Measurements from ENCODE around the gene EFS. TPM values are rescaled to one million over a fixed set of nuclear protein-coding genes. Genes with fewer than 3 reads are reported as not detected.

The EFS gene
- total and polyA plus RNA-seq, 2 of the 8 experiments (the other 6 are each of a cell fraction or from before 2014, with no cell fraction given): 27.8 to 28.6 TPM

MicroRNA genes within 50 kb of the gene (microRNA counts, 767-probe panel; counts per million panel counts)
- 879 counts per million, percentile 95 among the panel's probes with 10 or more counts for microRNA hsa-miR-208a

Small RNA genes lying within 50 kb of the gene (microRNA-seq; reads per million reads assigned to microRNA genes)
- gene MIR208A (ENCODE audit: borderline microRNAs expressed in 2 of 2, borderline number of aligned reads in 2 of 2, borderline replicate concordance in 1 of 2): 0 to 0.23 reads per million in 2 experiments

Small RNA genes lying within 50 kb of the gene (small RNA-seq; reads per million reads assigned to genes)
- gene MIR208A (ENCODE audit: insufficient read depth): not detected

Other genes with a start within 250 kb of the EFS start
- gene CEBPE, start 245.9 kb downstream of the EFS start, total RNA-seq (2021; fragmentation: NEBNext Ultra II Directional; extraction: Animal tissue kit (Norgen Biotek cat#: 25700)): not detected in 2 replicates
- gene CEBPE, start 245.9 kb downstream of the EFS start, polyA plus RNA-seq (2011; rRNA removed): 0.05 and 0.06 TPM in 2 replicates
- 204 and 209 TPM in 2 replicates for gene SLC7A8, start 181.5 kb downstream of the EFS start, total RNA-seq (2021; fragmentation: NEBNext Ultra II Directional; extraction: Animal tissue kit (Norgen Biotek cat#: 25700))
- 181 and 182 TPM in 2 replicates for gene SLC7A8, start 181.5 kb downstream of the EFS start, polyA plus RNA-seq (2011; rRNA removed)
- 1.2 TPM in 1 of 2 replicates, not detected in the other for gene RNF212B, start 127.2 kb downstream of the EFS start, total RNA-seq (2021; fragmentation: NEBNext Ultra II Directional; extraction: Animal tissue kit (Norgen Biotek cat#: 25700))
- gene RNF212B, start 127.2 kb downstream of the EFS start, polyA plus RNA-seq (2011; rRNA removed): 0.36 and 0.95 TPM in 2 replicates
- gene HOMEZ, start 79.0 kb downstream of the EFS start, total RNA-seq (2021; fragmentation: NEBNext Ultra II Directional; extraction: Animal tissue kit (Norgen Biotek cat#: 25700)): 9.1 and 9.7 TPM in 2 replicates
- 12.3 and 15.9 TPM in 2 replicates for gene HOMEZ, start 79.0 kb downstream of the EFS start, polyA plus RNA-seq (2011; rRNA removed)
- gene PPP1R3E, start 62.3 kb downstream of the EFS start, total RNA-seq (2021; fragmentation: NEBNext Ultra II Directional; extraction: Animal tissue kit (Norgen Biotek cat#: 25700)): 3.7 and 4.4 TPM in 2 replicates
- gene PPP1R3E, start 62.3 kb downstream of the EFS start, polyA plus RNA-seq (2011; rRNA removed): 3.5 and 4.7 TPM in 2 replicates
- 13.3 and 13.8 TPM in 2 replicates for gene BCL2L2, start 58.3 kb downstream of the EFS start, total RNA-seq (2021; fragmentation: NEBNext Ultra II Directional; extraction: Animal tissue kit (Norgen Biotek cat#: 25700))
- gene BCL2L2, start 58.3 kb downstream of the EFS start, polyA plus RNA-seq (2011; rRNA removed): 9.3 and 10.5 TPM in 2 replicates
- 300 and 312 TPM in 2 replicates for gene PABPN1, start 43.7 kb downstream of the EFS start, total RNA-seq (2021; fragmentation: NEBNext Ultra II Directional; extraction: Animal tissue kit (Norgen Biotek cat#: 25700))
- gene PABPN1, start 43.7 kb downstream of the EFS start, polyA plus RNA-seq (2011; rRNA removed): 229 and 331 TPM in 2 replicates
- gene SLC22A17, start 12.3 kb downstream of the EFS start, total RNA-seq (2021; fragmentation: NEBNext Ultra II Directional; extraction: Animal tissue kit (Norgen Biotek cat#: 25700)): 39.4 and 43.0 TPM in 2 replicates
- gene SLC22A17, start 12.3 kb downstream of the EFS start, polyA plus RNA-seq (2011; rRNA removed): 49.0 and 77.7 TPM in 2 replicates
- not detected in 2 replicates for gene IL25, start 7.6 kb upstream of the EFS start, total RNA-seq (2021; fragmentation: NEBNext Ultra II Directional; extraction: Animal tissue kit (Norgen Biotek cat#: 25700))
- gene IL25, start 7.6 kb upstream of the EFS start, polyA plus RNA-seq (2011; rRNA removed): not detected in 2 replicates
- gene CMTM5, start 11.9 kb upstream of the EFS start, total RNA-seq (2021; fragmentation: NEBNext Ultra II Directional; extraction: Animal tissue kit (Norgen Biotek cat#: 25700)): not detected in 2 replicates
- 2.1 and 2.8 TPM in 2 replicates for gene CMTM5, start 11.9 kb upstream of the EFS start, polyA plus RNA-seq (2011; rRNA removed)
- not detected in 2 replicates for gene MYH6, start 43.1 kb upstream of the EFS start, total RNA-seq (2021; fragmentation: NEBNext Ultra II Directional; extraction: Animal tissue kit (Norgen Biotek cat#: 25700))
- 0.03 and 0.05 TPM in 2 replicates for gene MYH6, start 43.1 kb upstream of the EFS start, polyA plus RNA-seq (2011; rRNA removed)
- not detected in 2 replicates for gene MYH7, start 70.5 kb upstream of the EFS start, total RNA-seq (2021; fragmentation: NEBNext Ultra II Directional; extraction: Animal tissue kit (Norgen Biotek cat#: 25700))
- gene MYH7, start 70.5 kb upstream of the EFS start, polyA plus RNA-seq (2011; rRNA removed): 0.02 TPM in 1 of 2 replicates, not detected in the other
- gene NGDN, start 104.5 kb upstream of the EFS start, total RNA-seq (2021; fragmentation: NEBNext Ultra II Directional; extraction: Animal tissue kit (Norgen Biotek cat#: 25700)): 48.8 and 56.0 TPM in 2 replicates
- gene NGDN, start 104.5 kb upstream of the EFS start, polyA plus RNA-seq (2011; rRNA removed): 22.4 and 39.8 TPM in 2 replicates
- gene ZFHX2, start 186.6 kb upstream of the EFS start, total RNA-seq (2021; fragmentation: NEBNext Ultra II Directional; extraction: Animal tissue kit (Norgen Biotek cat#: 25700)): 27.0 and 28.6 TPM in 2 replicates
- gene ZFHX2, start 186.6 kb upstream of the EFS start, polyA plus RNA-seq (2011; rRNA removed): 2.7 and 3.7 TPM in 2 replicates
- gene THTPA, start 191.1 kb upstream of the EFS start, total RNA-seq (2021; fragmentation: NEBNext Ultra II Directional; extraction: Animal tissue kit (Norgen Biotek cat#: 25700)): 14.8 and 16.6 TPM in 2 replicates
- 19.0 and 23.4 TPM in 2 replicates for gene THTPA, start 191.1 kb upstream of the EFS start, polyA plus RNA-seq (2011; rRNA removed)
- 70.1 and 70.9 TPM in 2 replicates for gene AP1G2, start 202.6 kb upstream of the EFS start, total RNA-seq (2021; fragmentation: NEBNext Ultra II Directional; extraction: Animal tissue kit (Norgen Biotek cat#: 25700))
- gene AP1G2, start 202.6 kb upstream of the EFS start, polyA plus RNA-seq (2011; rRNA removed): 134 and 162 TPM in 2 replicates
- 46.4 and 46.7 TPM in 2 replicates for gene JPH4, start 213.6 kb upstream of the EFS start, total RNA-seq (2021; fragmentation: NEBNext Ultra II Directional; extraction: Animal tissue kit (Norgen Biotek cat#: 25700))
- gene JPH4, start 213.6 kb upstream of the EFS start, polyA plus RNA-seq (2011; rRNA removed): 23.9 and 35.0 TPM in 2 replicates